Activated CD4-positive, alpha-beta T cell treated with anti-CD3 and anti-CD28 coated beads, Interleukin-2, amount 10 ng/mL, durations not matched to agents 24 days and 14 days (primary cell): ENCODE results near the gene SMIM38. TPM values are rescaled to one million over a fixed set of nuclear protein-coding genes. Genes with fewer than 3 reads are reported as not detected.

Experiments used
- DNase-seq: peaks from one replicate; pipeline ENCODE4 v3.0.0; 2022
- H3K27ac Mint-ChIP-seq: one replicate; pipeline ENCODE4 v1.8.0; 2022; ENCODE audit warnings: mild to moderate bottlenecking, mixed read lengths
- H3K27me3 Mint-ChIP-seq: one replicate; pipeline ENCODE4 v1.8.0; 2022; ENCODE audit warnings: mixed read lengths
- H3K36me3 Mint-ChIP-seq: one replicate; pipeline ENCODE4 v1.8.0; 2022; ENCODE audit warnings: low read depth, mild to moderate bottlenecking, mixed read lengths
- H3K4me1 Mint-ChIP-seq: one replicate; pipeline ENCODE4 v1.8.0; 2021; ENCODE audit warnings: mixed read lengths
- H3K4me3 Mint-ChIP-seq: one replicate; pipeline ENCODE4 v1.8.0; 2022; ENCODE audit warnings: mild to moderate bottlenecking, moderate library complexity, mixed read lengths
- H3K9me3 Mint-ChIP-seq: one replicate; pipeline ENCODE4 v1.8.0; 2021; ENCODE audit warnings: mixed read lengths
- intact Hi-C: fragments of 100-400 bp; cut with micrococcal nuclease; formaldehyde crosslinking; loops from one replicate; pipeline ENCODE4 v1.15.1; 2023
- total RNA-seq: library from RNA; stranded (reverse); gene quantifications from 2 replicates; pipeline ENCODE4 v1.2.3, GENCODE V29; 2022

The SMIM38 gene
- total RNA-seq, result 0.21 and 0.43 TPM in 2 replicates

DNA sequence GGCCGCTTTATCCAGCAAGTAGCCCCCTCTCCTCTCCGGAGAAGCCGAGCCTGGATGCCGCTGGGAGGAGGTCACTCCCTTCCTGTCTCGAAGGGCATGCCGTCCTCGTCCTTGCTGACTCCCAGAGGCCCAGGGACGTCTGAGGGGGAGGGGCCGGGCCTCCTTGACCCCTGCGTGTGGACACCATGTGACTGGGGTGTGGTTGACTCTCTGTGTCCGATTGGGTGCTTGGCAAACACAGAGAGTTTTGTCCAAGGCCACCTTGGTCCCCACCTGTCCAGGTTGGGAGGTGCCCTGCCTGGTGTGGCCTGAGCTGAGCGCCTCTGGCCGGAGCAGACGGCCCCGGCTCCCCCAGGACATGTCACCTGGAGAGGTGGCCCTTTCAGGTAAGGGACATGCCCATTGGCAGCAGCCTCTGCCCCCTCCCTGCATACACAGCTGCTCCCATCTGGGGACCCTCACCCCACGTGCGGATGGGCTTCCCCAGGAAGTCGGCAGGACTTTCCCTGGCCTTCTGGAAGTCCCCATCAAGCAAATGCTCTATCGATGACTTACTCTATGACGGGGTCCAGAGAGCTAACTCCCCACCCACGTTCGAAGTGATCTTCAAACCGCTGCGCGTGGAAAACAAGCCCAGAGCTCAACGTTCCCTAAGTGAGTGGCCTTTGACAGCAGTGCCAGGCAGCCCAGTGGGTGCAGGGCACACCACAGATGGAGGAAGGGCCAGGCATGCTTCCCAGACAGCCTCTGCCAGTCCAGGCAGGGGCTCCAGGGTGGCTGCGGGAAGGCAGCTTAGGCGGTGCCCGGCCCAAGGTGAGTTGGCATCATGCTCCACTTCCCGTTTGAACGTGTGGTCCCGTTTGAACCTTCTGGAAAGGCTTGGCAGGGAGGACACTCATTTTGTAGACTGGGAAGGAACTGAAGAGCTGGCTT is at the start of gene SMIM38:
Gene SMIM38 (plus strand): TSS at position 634 of the 933 bp plus-strand sequence. CDS start 1,912 bp downstream, outside the sequence.
- DNase-seq, result no peak
- no peaks in the 10 kb centered on the region for H3K4me1 Mint-ChIP-seq
- H3K27me3 Mint-ChIP-seq, result no peaks in the 10 kb centered on the region
- no peaks in the 10 kb centered on the region for H3K36me3 Mint-ChIP-seq
- no peaks in the 10 kb centered on the region for H3K9me3 Mint-ChIP-seq
- no peak within 1 kb of the TSS for H3K4me3 Mint-ChIP-seq
- no peak within 1 kb of the TSS for H3K27ac Mint-ChIP-seq
- intact Hi-C loops, result no loop called here

DNA sequence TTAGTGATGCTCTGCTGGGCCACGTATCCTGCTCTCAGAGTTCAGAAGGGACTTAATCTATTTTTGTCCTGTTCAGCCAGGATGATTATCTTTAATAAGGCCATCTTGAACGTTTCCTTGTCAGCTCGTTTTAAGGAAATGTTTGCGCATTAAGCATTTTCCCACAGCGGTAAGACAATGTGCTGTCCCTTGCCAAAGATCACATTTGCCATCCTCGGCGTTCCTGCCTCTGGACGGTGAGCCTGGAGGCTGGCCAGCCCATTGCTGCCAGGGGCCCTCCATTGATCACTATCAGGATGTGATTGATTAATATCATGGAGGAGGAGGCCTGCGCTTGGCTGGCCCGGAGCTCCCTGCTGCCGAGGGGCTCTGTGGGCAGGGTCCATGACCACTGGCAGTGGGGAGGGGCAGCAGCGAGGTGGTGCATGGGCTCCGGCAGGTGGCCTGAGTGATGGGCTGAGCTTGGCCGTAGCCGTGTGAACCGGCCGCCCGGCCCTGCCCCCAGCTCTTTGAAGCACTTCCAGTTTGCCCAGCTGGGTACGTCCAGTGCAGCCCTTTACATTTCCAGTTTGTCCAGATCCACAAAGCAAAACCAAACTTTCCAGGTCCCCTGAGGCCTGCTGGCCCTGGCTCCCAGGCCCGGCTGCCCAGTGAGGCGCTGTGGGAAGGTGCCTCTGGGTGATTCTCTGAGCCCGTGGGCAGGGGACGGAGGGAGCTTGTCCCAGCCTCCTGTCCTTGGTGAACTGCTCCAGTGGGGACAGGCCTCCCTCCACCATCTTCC is 49.5 kb upstream of the SMIM38 start:
- intact Hi-C loops, result no loop called here
- H3K4me1 Mint-ChIP-seq, result peaks cover 7% of the 10 kb centered on the region

DNA sequence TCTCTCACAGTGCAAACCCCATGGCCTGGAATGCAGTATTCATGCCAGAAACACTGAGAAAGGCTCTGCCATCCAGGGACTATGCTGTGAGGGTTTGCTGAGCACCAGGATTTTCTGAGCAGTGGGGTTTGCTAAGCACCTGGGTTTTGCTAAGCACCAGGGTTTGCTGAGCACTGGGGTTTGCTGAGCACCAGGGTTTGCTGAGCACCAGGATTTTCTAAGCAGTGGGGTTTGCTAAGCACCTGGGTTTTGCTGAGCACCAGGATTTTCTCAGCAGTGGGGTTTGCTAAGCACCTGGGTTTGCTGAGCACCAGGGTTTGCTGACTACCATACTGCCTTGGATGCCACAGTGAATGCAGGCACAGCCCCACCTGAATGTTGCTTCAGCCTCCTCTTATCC is 48.3 kb upstream of the SMIM38 start:
- Mint-ChIP-seq H3K27me3 (no peaks in the 10 kb centered on the region), H3K4me3 (no peak overlapping the region), H3K36me3 (peaks cover 3% of the 10 kb centered on the region), H3K27ac (no peak overlapping the region), H3K4me1 (peaks cover 4% of the 10 kb centered on the region), H3K9me3 (peaks cover 20% of the 10 kb centered on the region)
- no peak for DNase-seq
- intact Hi-C loops, result no loop called here

More for the DNA sequence above, 49.5 kb upstream of the SMIM38 start:
- H3K36me3 Mint-ChIP-seq, result peaks cover 3% of the 10 kb centered on the region
- no peak overlapping the region for H3K4me3 Mint-ChIP-seq
- H3K27me3 Mint-ChIP-seq, result no peaks in the 10 kb centered on the region
- no peak overlapping the region for H3K27ac Mint-ChIP-seq
- DNase-seq, result no peak
- peaks cover 20% of the 10 kb centered on the region for H3K9me3 Mint-ChIP-seq

DNA sequence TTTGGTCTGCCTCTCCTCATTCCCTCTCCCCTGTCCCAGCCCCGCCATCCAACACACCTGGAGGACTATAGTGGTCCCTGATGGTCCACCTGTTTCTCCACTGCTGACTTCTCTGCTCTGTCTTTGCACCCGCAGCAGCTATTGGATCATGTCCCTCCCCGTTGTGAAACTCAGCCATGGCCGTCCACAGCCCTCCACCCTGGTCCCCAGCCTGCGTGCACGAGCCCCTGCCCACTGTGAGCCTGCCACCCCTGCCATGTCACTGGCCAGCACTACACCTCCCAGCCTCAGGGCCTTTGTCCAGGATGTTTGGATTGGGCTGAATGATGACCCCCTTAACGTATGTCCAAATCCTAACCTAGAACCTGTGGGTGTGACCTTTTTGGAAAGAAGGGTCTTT is 47.7 kb upstream of the SMIM38 start:
- intact Hi-C loops, result no loop called here
- H3K9me3 Mint-ChIP-seq, result peaks cover 20% of the 10 kb centered on the region
- DNase-seq, result no peak
- no peaks in the 10 kb centered on the region for H3K27me3 Mint-ChIP-seq
- H3K4me1 Mint-ChIP-seq, result peaks cover 4% of the 10 kb centered on the region
- peaks cover 3% of the 10 kb centered on the region for H3K36me3 Mint-ChIP-seq
- H3K27ac Mint-ChIP-seq, result no peak overlapping the region
- no peak overlapping the region for H3K4me3 Mint-ChIP-seq

DNA sequence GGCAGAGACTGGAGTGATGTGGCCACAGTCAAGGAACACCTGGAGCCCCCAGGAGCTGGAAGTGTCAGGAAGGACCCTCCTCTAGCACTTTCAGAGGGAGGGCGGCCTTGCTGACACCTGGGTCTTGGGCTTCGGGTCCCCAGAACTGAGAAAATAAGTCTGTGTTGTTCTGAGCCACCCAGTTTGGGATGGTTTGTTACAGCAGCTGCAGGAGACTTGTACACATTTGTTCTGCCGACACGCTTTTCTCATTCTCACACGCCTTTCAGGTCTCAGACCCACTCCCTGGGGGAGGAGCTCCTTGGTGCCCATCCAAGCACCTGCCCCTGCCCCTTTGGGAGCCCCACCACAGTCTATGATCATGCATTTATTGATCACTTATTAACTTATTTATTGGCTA is 47.2 kb upstream of the SMIM38 start:
- DNase-seq, result no peak
- Mint-ChIP-seq H3K4me3 (no peak overlapping the region), H3K36me3 (peaks cover 3% of the 10 kb centered on the region), H3K27ac (no peak overlapping the region), H3K27me3 (no peaks in the 10 kb centered on the region), H3K4me1 (peaks cover 4% of the 10 kb centered on the region), H3K9me3 (peaks cover 20% of the 10 kb centered on the region)
- intact Hi-C loops, result no loop called here

DNA sequence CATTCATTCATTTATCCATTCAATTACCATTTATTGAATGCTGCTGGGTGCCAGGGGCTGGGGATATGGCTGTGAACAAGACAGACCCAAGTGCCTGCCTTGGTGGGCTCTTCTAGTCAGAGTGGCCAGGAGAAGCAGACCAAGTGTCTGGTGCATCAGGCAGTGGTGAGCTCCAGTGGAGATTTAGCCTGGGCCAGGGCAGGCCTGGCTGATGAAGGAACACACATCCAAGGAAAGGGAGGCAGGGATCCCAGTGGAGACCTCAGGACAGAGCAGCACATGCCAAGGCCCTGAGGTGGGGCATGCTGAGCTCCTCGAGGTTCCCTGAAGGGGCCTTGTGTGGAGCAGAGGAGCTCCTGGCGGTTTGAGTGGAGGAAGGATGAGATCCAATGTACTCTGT is 46.6 kb upstream of the SMIM38 start:
- Mint-ChIP-seq H3K4me1 (peaks cover 4% of the 10 kb centered on the region), H3K27ac (no peak overlapping the region), H3K4me3 (no peak overlapping the region), H3K9me3 (peaks cover 20% of the 10 kb centered on the region), H3K27me3 (no peaks in the 10 kb centered on the region), H3K36me3 (peaks cover 3% of the 10 kb centered on the region)
- no peak for DNase-seq
- intact Hi-C loops, result no loop called here

DNA sequence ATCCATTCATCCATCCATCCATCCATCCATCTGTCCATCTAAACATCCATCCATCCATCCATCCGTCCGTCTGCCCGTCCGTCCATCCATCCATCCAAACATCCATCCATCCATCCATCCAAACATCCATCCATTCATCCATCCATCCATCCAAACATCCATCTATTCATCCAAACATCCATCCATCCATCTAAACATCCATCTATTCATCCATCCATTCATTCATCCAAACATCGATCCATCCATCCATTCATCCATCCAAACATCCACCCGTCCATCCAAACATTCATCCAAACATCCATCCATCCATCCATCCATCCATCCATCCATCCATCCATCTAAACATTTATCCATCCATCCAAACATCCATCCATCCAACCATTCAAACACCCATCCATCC is 45.3 kb upstream of the SMIM38 start:
- intact Hi-C loops, result no loop called here
- no peak overlapping the region for H3K4me3 Mint-ChIP-seq
- DNase-seq, result no peak
- peaks cover 4% of the 10 kb centered on the region for H3K4me1 Mint-ChIP-seq
- no peak overlapping the region for H3K27ac Mint-ChIP-seq
- peaks cover 20% of the 10 kb centered on the region for H3K9me3 Mint-ChIP-seq
- H3K36me3 Mint-ChIP-seq, result peaks cover 3% of the 10 kb centered on the region
- no peaks in the 10 kb centered on the region for H3K27me3 Mint-ChIP-seq

DNA sequence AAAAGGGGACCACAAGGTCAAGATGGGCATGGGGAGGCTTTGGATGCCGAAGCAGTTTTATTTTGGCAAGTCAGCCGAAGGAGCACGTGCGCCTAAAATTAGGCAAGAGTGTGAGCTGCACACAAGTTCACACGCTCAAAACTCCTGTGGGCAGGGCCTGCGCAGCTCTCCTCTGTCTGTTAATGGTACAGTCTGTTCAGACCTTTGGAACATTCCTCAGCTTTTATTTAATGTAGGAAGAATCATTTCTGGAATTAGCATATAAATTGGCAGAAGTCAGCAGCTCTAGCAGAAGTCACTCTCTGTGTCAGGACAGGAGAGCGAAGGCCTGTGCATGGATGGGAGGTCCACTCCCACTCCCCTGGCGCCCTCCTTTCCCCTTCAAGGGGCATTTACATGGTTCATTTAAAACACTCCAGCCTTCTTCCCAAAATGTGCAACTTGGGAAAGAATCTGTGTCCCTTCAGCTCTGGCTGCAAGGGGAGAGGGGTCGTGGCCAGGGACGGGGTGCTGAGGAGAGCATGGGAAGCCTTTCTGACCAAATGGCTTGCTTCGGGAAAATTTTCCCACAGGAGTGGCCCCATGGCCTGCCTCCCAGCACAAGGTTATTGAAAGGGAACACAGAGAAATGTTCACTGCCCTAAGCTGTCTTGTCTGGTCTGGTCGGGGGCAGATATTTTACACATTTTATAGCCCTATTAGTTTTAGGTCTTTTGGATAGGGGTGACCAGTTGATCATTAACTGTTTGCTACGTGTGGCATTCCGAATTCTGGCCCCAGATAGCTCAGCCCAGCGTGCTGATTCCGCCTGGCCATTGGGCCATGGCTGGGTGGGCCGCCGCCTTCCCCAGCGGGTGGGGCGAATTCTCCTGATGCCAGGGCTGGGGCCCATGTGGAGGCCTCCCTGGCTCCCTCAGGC is 43.9 kb upstream of the SMIM38 start:
- intact Hi-C loops, result no loop called here
- Mint-ChIP-seq H3K27ac (no peak overlapping the region), H3K36me3 (peaks cover 3% of the 10 kb centered on the region), H3K27me3 (no peaks in the 10 kb centered on the region), H3K4me1 (peaks cover 1% of the 10 kb centered on the region), H3K4me3 (no peak overlapping the region), H3K9me3 (peaks cover 20% of the 10 kb centered on the region)
- DNase-seq, result no peak

DNA sequence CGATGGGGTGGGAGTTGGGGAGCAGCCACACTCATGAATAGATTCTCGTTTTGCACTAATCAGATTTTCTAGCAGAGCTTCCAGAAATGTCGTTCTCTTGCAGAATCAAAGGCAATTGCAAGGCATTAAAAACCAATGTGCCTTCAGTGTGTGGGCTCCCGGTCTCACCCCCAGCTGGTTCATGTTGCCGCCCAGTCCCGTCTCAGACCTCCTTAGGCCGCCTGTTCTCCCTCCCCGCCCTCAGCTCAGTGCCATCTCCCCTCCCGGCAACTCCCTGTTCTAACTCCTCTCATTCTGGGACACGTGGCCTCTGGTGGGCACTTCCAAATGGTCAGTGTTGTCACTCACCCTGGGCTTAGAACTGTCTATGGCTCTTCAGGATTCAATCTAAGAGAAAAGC is 42.5 kb upstream of the SMIM38 start:
- H3K27me3 Mint-ChIP-seq, result no peaks in the 10 kb centered on the region
- H3K4me1 Mint-ChIP-seq, result peaks cover 2% of the 10 kb centered on the region
- H3K9me3 Mint-ChIP-seq, result peaks cover 18% of the 10 kb centered on the region
- no peak overlapping the region for H3K27ac Mint-ChIP-seq
- peaks cover 3% of the 10 kb centered on the region for H3K36me3 Mint-ChIP-seq
- intact Hi-C loops, result no loop called here
- H3K4me3 Mint-ChIP-seq, result no peak overlapping the region
- DNase-seq, result no peak

DNA sequence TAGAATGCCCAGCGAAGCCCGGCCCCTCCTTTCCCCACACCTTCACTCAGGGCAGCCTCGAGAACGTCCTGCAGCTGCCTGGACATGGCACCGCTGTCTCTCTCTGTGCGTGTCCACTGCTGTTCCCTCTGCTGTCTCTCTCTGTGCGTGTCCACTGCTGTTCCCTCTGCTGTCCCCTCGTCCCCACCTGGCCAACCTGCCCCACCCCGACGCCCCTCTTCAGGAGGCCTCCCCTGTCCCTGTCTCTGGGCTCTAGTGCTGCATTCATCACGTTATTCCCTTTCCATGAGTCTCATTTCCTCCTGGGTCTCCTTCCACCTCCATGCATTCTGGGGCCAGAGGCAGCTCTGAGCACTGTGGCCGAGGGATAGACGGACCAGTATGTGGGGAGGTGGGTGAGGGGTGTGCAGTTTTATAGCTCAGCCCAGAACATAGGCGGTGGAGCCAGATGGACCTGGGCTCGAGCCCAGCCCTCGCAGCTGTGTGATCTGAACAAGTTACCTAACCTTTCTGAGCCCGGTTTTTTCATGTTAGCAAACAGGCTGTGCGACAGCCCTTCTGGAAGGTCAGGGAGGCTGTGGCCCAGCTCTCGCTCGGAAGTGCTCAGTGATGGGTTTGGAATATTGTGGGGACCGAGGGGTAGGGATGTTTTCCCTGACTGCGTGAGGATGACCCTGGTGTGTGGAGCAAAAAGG is 41.9 kb upstream of the SMIM38 start:
- Mint-ChIP-seq H3K4me1 (peaks cover 2% of the 10 kb centered on the region), H3K9me3 (peaks cover 16% of the 10 kb centered on the region), H3K27me3 (no peaks in the 10 kb centered on the region), H3K36me3 (no peaks in the 10 kb centered on the region), H3K27ac (no peak overlapping the region), H3K4me3 (no peak overlapping the region)
- intact Hi-C loops, result no loop called here
- no peak for DNase-seq

DNA sequence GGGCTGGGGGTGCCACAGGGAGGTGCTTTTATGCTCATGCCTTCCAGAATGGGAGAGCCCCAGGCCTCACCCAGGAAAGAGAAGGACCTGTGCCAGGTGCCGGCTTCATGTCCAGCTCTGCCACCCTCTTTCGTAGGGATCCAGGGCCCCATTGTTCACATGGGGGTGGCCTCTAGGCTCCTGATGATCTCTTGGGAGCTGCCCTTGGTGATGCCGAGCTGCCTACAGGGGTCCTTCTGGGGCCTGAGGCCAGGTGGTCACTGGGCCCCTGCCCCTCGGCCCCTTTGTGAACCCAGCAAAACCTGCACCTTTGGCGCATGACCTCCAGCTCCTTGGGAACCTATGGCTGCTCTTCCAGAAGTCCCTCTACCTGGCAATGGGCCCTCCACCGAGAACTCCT is 41.4 kb upstream of the SMIM38 start:
- no peak for DNase-seq
- H3K36me3 Mint-ChIP-seq, result no peaks in the 10 kb centered on the region
- H3K4me3 Mint-ChIP-seq, result no peak overlapping the region
- no peak overlapping the region for H3K27ac Mint-ChIP-seq
- H3K9me3 Mint-ChIP-seq, result peaks cover 18% of the 10 kb centered on the region
- H3K27me3 Mint-ChIP-seq, result no peaks in the 10 kb centered on the region
- peaks cover 2% of the 10 kb centered on the region for H3K4me1 Mint-ChIP-seq
- intact Hi-C loops, result no loop called here

DNA sequence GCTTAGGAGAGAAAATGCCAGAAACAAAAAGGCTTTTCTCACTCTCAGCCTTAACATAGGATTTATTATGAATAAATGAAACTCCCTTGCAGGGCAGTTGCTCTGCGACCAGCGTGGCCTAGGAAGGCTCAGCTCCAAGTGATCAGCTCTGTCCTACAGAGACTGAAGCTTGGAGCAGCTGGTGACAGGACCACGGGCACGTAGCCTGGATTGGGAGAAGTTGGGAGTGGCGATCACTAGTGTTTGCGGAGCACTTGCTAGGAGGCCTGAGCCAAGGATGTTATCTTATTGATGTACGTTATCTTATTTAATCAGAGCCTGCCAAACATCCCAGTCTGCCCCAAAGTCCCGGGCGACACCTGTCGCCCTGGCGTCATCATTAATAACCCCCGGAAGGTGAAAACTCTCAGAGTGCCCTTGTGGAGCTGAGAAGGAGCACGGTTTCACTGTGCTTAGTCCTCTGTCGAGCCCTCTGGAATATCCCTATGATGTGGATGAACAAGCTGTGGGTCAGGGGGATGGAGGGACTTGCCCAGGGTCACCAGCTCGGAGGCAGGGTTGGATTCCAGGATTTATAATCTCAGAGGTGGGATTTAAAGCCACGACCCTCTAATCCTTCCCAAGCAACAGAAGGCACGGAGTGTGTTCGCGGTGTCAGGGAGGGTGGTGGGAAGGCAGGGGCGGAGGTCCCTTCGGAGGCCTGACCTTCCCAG is 40.8 kb upstream of the SMIM38 start:
- Mint-ChIP-seq H3K9me3 (peaks cover 14% of the 10 kb centered on the region), H3K27ac (no peak overlapping the region), H3K27me3 (no peaks in the 10 kb centered on the region), H3K4me1 (peaks cover 4% of the 10 kb centered on the region), H3K36me3 (no peaks in the 10 kb centered on the region), H3K4me3 (no peak overlapping the region)
- no peak for DNase-seq
- intact Hi-C loops, result no loop called here
